HG03175 (cell line): ENCODE data around the gene SLC26A11.
"Not testable (repeated sequence)": the region's sequence is repeated elsewhere in the genome, so short reads cannot be mapped to it uniquely, and the experiment has no call there.

Experiments used
- ATAC-seq: cut with Tn5 transposase; IDR thresholded peaks from one replicate; pipeline ENCODE4 v1.9.1; 2021; ENCODE audit warnings: mild to moderate bottlenecking, moderate library complexity; ENCODE audit not compliant: unreplicated experiment

The SLC26A11 gene

DNA sequence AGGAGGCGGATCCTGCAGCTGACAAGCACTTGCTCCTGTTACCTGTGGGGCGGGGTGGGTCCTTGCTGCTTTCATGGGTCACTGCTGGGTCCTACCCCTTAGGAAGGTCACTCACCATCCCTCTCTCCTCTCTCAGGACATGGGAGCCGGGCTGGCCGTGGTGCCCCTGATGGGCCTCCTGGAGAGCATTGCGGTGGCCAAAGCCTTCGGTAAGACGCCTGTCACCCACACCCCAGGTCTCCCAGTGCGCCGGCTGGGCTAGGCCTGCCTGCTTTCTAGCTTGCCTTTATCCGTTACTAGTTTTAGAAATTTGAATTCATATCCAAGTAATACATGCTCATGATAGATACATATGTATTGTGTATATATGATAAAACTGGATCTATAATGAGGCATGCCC, 17.2 kb downstream of the SLC26A11 start:
- ATAC-seq: no peak

DNA sequence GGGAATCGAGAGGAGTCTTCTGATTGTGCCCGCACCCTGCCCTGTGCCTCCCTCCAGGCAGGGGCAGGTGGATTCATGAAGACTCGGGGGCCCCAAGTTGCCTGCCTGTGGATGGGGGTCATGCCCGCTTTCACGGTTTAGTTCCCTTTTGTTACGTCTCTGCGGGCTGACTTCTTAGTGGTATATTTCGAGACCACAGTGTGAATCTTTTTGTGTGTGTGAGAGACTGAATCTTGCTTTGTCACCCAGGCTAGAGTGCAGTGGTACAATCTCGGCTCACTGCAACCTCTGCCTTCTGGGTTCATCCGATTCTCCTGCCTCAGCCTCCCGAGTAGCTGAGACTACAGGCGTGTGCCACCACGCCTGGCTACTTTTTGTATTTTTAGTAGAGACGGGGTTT, 22.3 kb downstream of the SLC26A11 start:
- ATAC-seq: no peak

DNA sequence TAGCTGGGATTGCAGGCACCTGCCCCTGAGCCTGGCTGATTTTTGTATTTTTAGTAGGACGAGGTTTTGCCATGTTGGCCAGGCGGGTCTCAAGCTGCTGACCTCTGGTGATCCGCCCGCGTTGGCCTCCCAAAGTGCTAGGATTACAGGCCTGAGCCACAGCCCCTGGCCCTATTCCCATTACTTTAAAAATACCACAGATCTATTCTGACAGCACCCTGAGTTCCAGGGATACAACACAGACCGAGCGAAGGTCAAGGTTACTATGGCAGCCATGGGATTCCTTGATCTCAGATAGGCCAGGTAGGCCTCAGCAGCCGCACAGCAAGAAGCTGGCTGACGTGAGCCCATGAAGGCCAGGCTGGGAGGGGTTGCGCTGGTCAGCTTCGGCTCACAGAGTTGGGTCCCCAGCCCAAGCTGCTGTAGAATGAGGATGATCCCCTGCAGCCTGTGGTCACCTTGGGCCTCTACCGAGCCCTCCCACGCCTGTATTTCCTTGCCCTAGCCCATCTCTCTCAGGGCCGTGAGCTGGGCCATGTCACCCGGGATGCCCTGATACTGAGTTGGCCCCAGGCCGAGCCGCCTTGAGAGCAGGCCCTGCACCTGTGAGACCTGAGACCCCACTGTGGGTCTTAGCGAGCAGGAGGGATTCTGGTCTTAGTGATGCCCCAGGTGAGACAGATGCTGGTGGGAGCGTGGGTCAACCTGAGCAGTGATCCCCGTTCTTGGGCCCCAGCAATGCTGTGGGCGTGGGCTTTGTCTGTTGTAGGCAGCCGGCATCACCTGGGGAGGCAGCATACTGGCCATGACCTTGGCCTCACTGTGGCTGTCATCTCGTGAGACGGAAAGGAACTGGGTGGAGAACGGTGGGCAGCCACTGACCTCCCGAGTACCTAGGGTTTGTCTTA, 23.6 kb downstream of the SLC26A11 start:
- ATAC-seq: no peak

DNA sequence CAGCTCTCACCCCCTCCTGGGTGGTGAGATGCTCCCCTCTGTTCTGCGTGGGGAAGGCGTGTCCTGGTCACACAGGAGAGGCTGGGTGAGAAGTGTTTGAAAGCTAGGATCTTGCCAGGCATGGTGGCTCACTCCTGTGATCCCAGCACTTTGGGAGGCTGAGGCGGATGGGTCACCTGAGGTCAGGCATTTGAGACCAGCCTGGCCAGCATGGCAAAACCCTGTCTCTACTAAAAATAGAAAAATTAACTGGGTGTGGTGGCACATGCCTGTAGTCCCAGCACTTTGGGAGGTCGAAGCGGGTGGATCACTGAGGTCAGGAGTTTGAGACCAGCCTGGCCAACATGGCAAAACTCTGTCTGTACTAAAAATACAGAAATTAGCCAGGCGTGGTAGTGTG, 24.2 kb downstream of the SLC26A11 start:
- ATAC-seq: not testable (repeated sequence)

DNA sequence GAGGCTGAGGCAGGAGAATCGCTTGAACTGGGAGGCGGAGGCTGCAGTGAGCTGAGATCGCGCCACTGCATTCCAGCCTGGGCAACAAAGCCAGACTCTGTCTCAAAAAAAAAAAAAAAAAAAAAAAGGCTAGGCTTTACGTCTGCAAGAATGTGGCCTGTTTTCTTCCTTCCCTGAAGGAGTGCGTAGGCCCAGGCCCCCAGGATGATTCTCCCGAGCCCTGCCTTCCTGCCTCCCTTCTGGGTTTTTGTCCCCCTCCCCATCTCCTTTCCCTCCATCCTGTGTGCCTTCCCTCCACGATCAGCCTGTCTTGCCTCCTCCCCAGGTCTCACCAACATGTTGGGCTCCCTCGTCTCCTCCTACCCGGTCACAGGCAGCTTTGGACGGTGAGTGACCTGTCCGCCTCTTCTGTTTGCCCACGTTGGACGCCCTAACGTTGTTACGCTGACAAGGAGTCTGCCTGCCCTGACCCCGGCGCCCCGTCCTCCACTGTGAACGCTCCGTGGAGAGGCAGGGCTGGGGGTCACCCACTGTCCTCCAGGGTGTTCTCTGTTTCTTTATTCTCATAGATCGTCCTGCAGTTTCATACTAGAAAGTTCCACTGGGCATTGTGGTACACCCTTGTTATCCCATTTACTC, 24.8 kb downstream of the SLC26A11 start:
- no peak for ATAC-seq

DNA sequence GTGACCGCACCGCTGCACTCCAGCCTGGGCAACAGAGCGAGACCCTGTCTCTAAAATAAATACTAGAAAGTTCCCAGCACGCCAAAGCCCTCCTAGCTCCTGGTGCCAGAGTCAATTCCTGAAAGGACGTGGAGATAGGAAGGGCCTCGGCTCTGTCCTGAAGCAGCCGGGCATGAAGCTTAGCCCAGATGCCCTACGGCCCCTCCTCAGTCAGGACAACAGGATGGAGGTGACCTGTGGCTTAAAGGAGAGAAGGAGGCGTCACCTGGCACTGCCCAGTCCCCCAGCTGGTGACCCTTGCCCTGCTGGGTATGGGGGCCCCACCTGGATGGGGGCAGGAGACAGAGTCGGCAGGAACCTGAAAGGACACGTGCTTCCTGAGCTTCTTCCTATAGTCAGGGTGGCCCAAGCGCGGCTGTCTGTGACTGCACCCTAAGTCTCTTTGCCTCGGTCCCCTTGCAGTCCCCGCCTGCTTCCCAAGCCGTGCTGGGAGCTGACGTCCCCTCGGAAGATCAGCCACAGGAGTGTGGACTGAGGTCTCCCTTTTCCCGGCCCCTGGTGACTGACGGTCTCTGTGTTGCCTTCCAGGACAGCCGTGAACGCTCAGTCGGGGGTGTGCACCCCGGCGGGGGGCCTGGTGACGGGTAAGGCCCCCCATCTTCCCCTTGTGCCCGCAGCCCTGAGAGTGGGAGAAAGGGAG, 25.5 kb downstream of the SLC26A11 start:
- no peak for ATAC-seq

DNA sequence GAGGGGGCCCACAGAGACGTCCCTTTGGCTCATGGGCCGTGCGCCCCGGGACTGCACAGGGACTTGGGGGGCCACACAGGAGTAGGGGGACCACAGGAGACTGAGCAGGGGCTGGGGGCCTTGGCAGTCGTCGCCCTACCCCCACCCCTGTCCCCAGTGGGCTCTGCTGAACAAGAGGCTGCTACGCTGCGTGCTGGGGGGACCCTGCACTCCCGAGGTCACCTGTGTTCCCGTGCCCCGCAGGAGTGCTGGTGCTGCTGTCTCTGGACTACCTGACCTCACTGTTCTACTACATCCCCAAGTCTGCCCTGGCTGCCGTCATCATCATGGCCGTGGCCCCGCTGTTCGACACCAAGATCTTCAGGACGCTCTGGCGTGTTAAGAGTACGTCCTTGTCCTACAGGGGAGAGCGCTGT, 26.0 kb downstream of the SLC26A11 start:
- no peak for ATAC-seq

DNA sequence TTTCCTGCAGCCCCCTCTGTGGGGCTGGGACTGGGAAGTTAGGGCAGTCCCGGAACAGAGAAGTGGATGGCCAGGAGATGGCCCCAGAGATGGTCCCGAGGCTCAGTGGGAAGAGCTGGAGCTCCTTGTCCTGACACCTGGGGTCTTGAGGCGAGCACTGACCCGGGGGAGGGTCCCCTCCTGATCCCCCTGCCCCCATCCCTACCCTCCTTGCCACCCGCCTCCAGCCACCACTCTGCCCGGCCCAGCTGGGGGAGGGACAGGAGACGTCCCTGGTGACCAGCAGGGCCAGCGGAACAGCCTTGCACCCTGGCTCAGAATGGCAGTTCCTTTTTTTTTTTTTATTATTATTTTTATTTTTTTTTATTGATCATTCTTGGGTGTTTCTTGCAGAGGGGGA, 26.5 kb downstream of the SLC26A11 start:
- ATAC-seq: no peak

DNA sequence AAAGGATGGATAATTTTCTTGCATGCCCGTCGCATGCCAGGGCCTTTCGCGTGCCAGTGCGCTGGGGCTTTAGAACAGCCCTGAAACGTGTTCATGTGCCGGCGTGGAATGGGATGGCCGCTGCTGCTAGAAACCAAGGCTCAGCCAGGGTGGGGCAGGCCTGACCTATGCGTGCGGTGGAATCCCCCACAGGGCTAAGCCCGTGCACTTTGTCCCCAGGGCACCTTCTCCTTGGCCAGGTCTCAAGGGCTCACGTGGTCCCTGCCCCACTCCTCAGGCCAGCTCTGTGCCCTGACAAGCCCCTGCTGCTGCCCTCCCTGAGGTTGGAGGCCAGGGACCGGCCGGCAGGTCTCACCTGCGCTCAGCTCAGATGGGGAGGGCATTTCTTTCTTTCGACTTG, 27.3 kb downstream of the SLC26A11 start:
- no peak for ATAC-seq

DNA sequence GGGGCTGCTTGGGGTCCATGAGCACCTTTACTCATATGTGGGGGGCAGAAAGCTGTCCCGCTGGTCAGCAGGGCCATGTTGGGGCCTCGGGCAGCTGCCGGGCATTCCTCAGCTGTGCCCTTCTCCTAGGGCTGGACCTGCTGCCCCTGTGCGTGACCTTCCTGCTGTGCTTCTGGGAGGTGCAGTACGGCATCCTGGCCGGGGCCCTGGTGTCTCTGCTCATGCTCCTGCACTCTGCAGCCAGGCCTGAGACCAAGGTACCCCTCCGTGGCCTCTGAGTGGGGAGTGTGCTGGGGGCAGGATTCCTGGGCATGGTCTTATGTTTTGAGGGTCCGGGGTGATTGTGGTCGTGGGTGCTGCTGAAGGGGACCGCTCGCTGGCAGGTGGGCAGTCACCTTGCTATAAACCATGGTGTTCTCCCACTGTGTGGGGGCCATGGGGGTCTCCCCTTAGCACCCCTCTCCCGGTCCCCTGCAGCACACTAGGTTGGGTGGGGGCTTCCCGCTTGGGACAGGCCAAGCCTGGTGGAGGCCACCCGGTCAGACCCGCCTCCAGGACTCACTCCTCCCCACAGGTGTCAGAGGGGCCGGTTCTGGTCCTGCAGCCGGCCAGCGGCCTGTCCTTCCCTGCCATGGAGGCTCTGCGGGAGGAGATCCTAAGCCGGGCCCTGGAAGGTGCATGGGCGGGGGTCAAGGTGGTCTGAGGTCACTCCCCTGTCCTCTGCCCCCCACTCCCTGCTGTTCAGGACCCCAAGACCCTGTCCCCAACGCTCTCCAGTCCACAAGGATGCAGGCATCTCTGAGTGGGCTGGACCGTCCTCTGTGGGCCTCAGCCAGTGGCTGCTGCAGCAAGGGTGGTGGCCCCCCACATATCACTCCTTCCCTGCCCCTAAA, 28.0 kb downstream of the SLC26A11 start:
- ATAC-seq: no peak

DNA sequence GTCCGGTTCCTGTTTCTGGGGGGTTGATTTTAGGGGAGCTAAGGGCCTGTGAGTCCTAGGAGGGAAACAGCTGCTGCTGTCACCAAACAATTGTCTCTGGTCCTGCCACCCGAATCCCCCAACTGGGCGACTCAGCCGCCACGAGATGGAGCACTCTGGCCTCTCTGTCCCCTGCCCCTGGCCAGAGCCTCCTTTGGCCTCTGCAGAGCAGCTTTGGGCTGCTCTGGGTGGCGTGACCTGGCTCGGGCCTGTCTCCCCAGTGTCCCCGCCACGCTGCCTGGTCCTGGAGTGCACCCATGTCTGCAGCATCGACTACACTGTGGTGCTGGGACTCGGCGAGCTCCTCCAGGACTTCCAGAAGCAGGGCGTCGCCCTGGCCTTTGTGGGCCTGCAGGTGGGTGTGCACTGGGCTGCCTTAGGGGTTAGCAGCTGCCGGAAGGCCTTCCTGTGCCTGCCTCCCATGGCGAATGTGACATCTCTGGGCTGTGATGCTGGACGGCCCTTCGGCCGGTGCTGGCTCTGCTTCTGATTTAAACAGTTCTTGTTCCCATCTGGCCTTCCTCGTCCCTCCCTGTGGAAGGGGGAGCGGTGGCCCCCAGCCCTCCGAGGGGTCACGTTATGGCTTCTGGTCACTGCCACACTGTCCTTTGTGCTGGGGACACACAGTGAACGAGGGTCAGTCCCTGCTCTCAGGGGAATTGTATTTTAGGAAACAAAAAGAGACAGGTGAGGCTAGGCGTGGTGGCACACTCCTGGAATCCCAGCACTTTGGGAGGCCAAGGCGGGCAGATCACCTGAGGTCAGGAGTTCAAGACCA, 28.9 kb downstream of the SLC26A11 start:
- ATAC-seq: no peak

DNA sequence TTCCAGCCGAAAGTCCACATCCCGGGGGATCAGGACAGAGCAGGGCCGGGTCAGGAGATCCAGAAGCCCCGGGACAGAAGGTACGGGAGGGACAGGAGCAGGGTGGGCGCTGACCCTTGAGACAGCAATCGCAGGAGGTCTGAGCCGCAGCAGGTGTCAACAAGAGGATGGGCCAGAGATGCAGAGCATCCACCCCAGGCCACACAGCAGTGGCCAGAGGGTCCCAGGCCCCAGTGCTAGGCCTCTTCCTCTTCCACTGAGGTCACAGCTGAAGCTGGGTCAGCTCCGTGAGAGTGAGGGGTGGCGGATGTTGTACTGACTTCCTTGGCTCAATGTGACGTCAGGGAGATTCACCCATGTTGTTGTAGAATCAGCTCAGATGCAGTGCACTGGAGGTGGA, 31.7 kb downstream of the SLC26A11 start:
- ATAC-seq: no peak

DNA sequence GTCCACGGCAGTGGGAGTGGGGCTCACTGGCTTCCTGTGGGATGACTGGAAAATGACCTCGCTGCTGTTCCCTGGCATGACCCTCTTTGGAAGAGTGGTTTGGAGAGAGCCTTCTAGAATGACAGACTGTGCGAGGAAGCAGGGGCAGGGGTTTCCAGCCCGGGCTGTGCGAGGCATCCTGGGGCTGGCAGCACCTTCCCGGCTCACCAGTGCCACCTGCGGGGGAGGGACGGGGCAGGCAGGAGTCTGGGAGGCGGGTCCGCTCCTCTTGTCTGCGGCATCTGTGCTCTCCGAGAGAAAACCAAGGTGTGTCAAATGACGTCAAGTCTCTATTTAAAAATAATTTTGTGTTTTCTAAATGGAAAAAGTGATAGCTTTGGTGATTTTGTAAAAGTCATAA, 32.6 kb downstream of the SLC26A11 start:
- peak; percentile 58 for ATAC-seq

DNA sequence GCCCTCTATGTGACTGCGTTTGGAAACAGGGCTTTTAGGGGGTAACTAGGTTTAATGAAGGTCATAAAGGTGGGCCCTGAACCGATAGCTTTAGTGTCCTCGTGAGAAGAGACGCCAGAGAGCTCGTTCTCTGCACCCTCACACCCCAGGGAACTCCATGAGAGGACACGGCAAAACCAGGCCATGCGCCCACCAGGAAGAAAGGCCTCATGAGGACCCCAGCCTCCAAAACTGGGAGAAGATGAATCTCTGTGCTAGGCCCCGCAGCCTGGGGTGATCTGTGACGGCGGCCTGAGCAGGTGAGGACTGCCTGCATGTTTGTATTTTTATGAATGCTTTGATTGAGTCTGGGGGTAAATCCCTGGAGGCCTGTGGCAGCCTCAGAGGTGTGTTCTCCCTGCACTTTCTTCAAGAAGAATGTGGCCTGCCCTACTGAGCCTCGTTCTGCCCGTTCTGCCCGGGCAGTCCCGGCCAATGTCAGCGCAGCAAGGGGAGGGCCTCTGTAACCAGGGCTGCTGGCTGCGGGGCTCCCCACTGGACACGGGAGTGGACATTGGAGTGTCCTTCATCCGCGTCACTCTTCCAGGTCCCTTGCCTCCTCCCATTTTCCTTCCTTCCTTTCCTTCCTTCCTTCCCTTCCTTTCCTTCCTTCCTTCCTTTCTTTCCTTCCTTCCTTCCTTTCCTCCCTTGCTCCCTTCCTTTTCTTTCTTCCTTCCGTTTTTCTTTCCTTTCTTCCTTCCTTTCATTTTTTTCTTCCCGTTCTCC, 33.6 kb downstream of the SLC26A11 start:
- no peak for ATAC-seq

DNA sequence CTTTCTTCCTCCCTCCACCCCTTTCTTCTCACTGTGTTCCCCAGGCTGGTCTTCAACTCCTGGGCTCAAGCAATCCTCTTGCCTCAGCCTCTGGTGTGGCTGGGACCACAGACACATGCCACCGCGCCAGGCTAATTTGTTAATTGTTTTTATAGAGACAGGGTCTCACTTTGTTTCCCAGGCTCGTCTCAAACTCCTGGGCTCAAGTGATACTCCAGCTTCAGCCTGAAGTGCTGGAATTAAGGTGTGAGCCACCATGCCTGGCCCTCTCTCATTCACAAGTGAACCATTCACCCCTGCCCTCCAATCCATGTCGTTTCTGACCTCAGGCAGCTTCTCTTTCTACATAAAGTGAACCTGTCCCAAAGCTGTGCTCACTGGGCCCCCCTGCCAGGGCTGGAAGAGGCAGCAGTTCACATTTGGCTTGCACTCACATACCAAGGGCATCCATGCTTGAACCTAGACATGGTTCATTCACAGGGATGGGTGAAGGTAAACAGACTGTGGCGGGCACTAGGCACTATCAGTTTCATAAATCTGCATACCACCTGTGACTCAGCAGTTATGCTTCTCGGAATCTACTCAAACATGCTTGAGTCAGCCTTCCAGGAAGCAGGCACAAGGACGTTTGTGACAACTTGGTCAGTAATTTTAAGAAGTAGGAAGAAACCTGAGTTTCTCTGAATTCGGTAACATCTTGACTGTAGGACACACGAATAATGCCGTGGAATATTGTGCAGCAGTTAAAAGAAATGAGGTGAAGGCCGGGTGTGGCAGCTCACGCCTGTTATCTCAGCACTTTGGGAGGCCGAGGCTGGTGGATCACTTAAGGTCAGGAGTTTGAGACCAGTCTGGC, 34.4 kb downstream of the SLC26A11 start:
- ATAC-seq: no peak

DNA sequence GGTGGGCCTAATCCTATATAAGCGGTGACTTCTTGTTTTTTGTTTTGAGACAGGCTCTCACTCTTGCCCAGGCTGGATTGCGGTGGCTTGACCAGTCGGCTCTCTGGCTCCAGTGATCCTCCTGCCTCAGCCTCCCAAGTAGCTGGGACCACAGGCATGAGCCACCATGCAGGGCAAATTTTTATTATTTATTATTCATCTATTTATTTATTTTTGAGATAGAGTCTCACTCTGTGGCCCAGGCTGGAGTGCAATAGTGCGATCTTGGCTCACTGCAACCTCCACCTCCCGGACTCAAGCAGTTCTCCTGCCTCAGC, 35.8 kb downstream of the SLC26A11 start:
- no peak for ATAC-seq

DNA sequence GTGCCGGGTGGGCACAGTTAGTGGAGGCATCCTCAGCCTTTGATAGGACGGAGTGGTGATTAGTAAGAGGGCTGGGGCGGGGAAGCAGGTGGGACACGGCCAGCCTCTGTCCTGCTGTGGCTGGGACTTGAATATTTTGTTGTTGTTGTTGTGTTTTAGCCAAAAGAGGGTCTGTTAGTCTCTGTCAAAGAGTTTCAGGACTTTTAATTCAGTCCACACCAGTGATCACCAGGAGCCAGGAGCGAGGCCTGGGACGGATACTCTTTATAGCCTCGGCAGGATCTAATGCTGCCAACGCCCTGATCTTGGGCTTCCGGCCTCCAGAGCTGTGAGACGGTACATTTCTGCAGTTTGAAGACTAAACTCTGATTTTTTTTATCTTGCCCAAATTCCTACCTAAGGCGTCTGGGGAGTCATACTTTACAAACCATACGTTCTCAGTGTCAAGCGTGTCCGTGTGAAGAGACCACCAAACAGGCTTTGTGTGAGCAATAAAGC, 37.5 kb downstream of the SLC26A11 start:
- no peak for ATAC-seq

DNA sequence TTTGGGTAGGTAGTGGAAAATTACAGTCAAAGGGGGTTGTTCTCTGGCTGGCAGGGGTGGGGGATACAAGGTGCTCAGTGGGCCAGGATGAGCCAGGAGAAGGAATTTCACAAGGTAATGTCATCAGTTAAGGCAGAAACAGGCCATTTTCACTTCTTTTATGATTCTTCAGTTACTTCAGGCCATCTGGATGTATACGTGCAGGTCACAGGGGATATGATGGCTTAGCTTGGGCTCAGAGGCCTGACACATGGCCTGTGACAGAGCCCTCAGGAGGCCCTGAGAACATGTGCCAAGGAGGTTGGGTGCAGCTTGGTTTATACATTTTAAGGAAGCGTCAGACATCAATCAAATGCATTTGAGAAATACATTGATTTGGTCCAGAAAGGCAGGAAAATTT, 38.1 kb downstream of the SLC26A11 start:
- not testable (repeated sequence) for ATAC-seq
